OCI-LY7 (cell line): Measurements from ENCODE around the gene SCRT2. TPM values are rescaled to one million over a fixed set of nuclear protein-coding genes. Genes with fewer than 3 reads are reported as not detected.

Experiments used
- BruUV-seq: library from RNA; stranded (reverse); fragments of 400-500 nt; replicated peaks from 2 replicates; lab custom pipeline; 2021; lab: Mats Ljungman, UMichigan
- CTCF ChIA-PET: fragments of 300-600 bp; sonication (Branson Sonifier 250); formaldehyde crosslinking; loops from one replicate; lab custom pipeline; 2022; ENCODE audit warnings: antibody characterized with exemption; ENCODE audit not compliant: unreplicated experiment; lab: Charles Lee
- POLR2A ChIA-PET: fragments of 300-600 bp; sonication (Branson Sonifier 250); formaldehyde crosslinking; loops from one replicate; lab custom pipeline; 2022; ENCODE audit warnings: antibody characterized with exemption; lab: Charles Lee
- DNase-seq: peaks from one replicate; pipeline ENCODE4 v3.0.0-alpha.2; 2015; ENCODE audit warnings: low spot score
- H2AFZ ChIP-seq: fragments of 200-600 bp; sonication (generic), shearing (Covaris generic); 2 replicates; pipeline ENCODE4 v1.6.1; 2014; ENCODE audit warnings: mild to moderate bottlenecking, antibody characterized with exemption, low read length, moderate library complexity
- H3K27ac ChIP-seq: fragments of 200-600 bp; sonication (generic); 2 replicates; pipeline ENCODE4 v1.5.1; 2014; ENCODE audit warnings: mixed run types, low read depth, mild to moderate bottlenecking, moderate library complexity, low read length, inconsistent platforms; ENCODE audit not compliant: poor library complexity, severe bottlenecking
- H3K36me3 ChIP-seq: fragments of 200-600 bp; sonication (generic); 2 replicates; pipeline ENCODE4 v1.6.1; 2014; ENCODE audit warnings: mild to moderate bottlenecking, antibody characterized with exemption, low read length, moderate library complexity, mixed read lengths; ENCODE audit not compliant: insufficient read depth
- H3K4me1 ChIP-seq: fragments of 200-600 bp; sonication (generic); 2 replicates; pipeline ENCODE4 v1.5.1; 2014; ENCODE audit warnings: mild to moderate bottlenecking, low read length; ENCODE audit not compliant: insufficient read depth, poor library complexity, severe bottlenecking
- H3K4me2 ChIP-seq: fragments of 200-600 bp; sonication (generic); 2 replicates; pipeline ENCODE4 v1.6.1; 2014; ENCODE audit warnings: mild to moderate bottlenecking, low read length
- H3K4me3 ChIP-seq: fragments of 200-600 bp; sonication (generic); 2 replicates; pipeline ENCODE4 v1.5.1; 2014; ENCODE audit warnings: mild to moderate bottlenecking, low read depth, low read length; ENCODE audit not compliant: poor library complexity, severe bottlenecking
- H3K79me2 ChIP-seq: fragments of 200-600 bp; sonication (generic); 2 replicates; pipeline ENCODE4 v1.6.1; 2016; ENCODE audit warnings: low read depth, mild to moderate bottlenecking, low read length, moderate library complexity, mixed read lengths; ENCODE audit not compliant: insufficient read depth
- H3K9me2 ChIP-seq: fragments of 200-600 bp; sonication (generic); 2 replicates; pipeline ENCODE4 v1.6.1; 2016; ENCODE audit warnings: mild to moderate bottlenecking, low read length, mixed read lengths; ENCODE audit not compliant: insufficient read depth
- H3K9me3 ChIP-seq: fragments of 200-600 bp; sonication (generic); 2 replicates; pipeline ENCODE4 v1.6.1; 2014; ENCODE audit warnings: mild to moderate bottlenecking, mixed run types, low read length, mixed read lengths
- H4K20me1 ChIP-seq: fragments of 200-600 bp; sonication (generic); 2 replicates; pipeline ENCODE4 v1.6.1; 2014; ENCODE audit warnings: mild to moderate bottlenecking, antibody characterized with exemption, low read length, moderate library complexity, mixed read lengths; ENCODE audit not compliant: insufficient read depth
- CTCF ChIP-seq: fragments of 200-600 bp; sonication (generic); conservative IDR thresholded peaks from 2 replicates; pipeline ENCODE4 v1.5.1; 2014; ENCODE audit warnings: mild to moderate bottlenecking, antibody characterized with exemption, low read length, moderate library complexity, mixed read lengths
- EZH2phosphoT487 ChIP-seq: fragments of 200-600 bp; sonication (generic); IDR thresholded peaks from 2 replicates; pipeline ENCODE4 v1.6.1; 2018; ENCODE audit warnings: low read depth, borderline replicate concordance, mild to moderate bottlenecking, mixed run types, antibody characterized with exemption, low read length, moderate library complexity, mixed read lengths
- intact Hi-C: fragments of 100-400 bp; cut with micrococcal nuclease; formaldehyde crosslinking; loops from one replicate; pipeline ENCODE4 v1.10.0; 2022; ENCODE audit not compliant: unreplicated experiment
- total RNA-seq, 2 experiments: library from RNA; depleted of rRNA in 1 of 2; stranded (reverse); fragments of >200 nt in 1 of 2; shearing (Covaris generic) in 1 of 2; gene quantifications; 2 replicates each; pipeline ENCODE4 v1.2.3, GENCODE V29; 2014 to 2022

Gene SCRT2
- total RNA-seq, 2 experiments from 2014 or later, result not detected

GRCh38 chr20:634148-634925 lies 41.3 kb downstream of the SCRT2 start:
- TF ChIP-seq CTCF (no peak), EZH2phosphoT487 (no peak)
- intact Hi-C loops, result no loop called here
- Histone ChIP-seq H4K20me1 (no peaks in the 10 kb centered on the region), H3K4me1 (no peaks in the 10 kb centered on the region), H2AFZ (no peak overlapping the region), H3K36me3 (no peaks in the 10 kb centered on the region), H3K4me2 (no peak overlapping the region), H3K4me3 (no peak overlapping the region), H3K79me2 (no peaks in the 10 kb centered on the region), H3K27ac (no peak overlapping the region), H3K9me3 (no peaks in the 10 kb centered on the region), H3K9me2 (no peaks in the 10 kb centered on the region)
- CTCF ChIA-PET, result no interaction called here
- POLR2A ChIA-PET, result no interaction called here
- no peak for DNase-seq
- BruUV-seq, result no TSS peak

DNA sequence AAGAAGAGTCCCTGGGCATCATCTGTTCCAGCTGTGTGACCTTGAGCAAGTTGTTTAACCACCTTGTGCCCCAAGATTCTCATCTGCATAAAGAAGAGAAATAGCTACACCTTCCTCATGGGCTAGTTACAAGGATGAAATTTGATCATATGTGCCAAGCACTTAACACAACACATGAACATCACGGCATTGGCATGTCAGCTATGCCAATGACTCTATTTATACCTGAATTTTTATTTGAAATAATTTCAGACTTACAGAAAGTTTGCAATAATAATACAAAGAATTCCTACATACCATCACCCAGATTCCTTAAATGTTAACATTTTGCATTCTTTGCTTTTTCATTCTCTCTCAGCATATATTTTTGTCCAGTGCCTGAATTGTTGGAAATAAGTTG lies 44.5 kb downstream of the SCRT2 start:
- H3K4me2 ChIP-seq, result no peak overlapping the region
- no peak overlapping the region for H3K27ac ChIP-seq
- no peaks in the 10 kb centered on the region for H3K9me3 ChIP-seq
- ChIA-PET POLR2A (no interaction called here), CTCF (no interaction called here)
- no peak overlapping the region for H3K4me3 ChIP-seq
- TF ChIP-seq EZH2phosphoT487 (no peak), CTCF (no peak)
- no peaks in the 10 kb centered on the region for H3K36me3 ChIP-seq
- no peaks in the 10 kb centered on the region for H4K20me1 ChIP-seq
- no peaks in the 10 kb centered on the region for H3K9me2 ChIP-seq
- H2AFZ ChIP-seq, result no peak overlapping the region
- no peaks in the 10 kb centered on the region for H3K4me1 ChIP-seq
- no peak for DNase-seq
- no TSS peak for BruUV-seq
- no peaks in the 10 kb centered on the region for H3K79me2 ChIP-seq
- intact Hi-C loops, result no loop called here

- no peak overlapping the region for H3K4me3 ChIP-seq
- ChIA-PET POLR2A (no interaction called here), CTCF (no interaction called here)
- no peaks in the 10 kb centered on the region for H3K4me1 ChIP-seq
- no peak overlapping the region for H3K27ac ChIP-seq
- H3K4me2 ChIP-seq, result no peak overlapping the region
- no peaks in the 10 kb centered on the region for H4K20me1 ChIP-seq
- TF ChIP-seq EZH2phosphoT487, result no peak
- TF ChIP-seq CTCF, result no peak
- intact Hi-C loops, result no loop called here
- no TSS peak for BruUV-seq
- no peak overlapping the region for H2AFZ ChIP-seq
- no peak for DNase-seq
- no peaks in the 10 kb centered on the region for H3K9me3 ChIP-seq
- H3K79me2 ChIP-seq, result no peaks in the 10 kb centered on the region
- H3K9me2 ChIP-seq, result no peaks in the 10 kb centered on the region
- H3K36me3 ChIP-seq, result no peaks in the 10 kb centered on the region
These were observed 49.0 kb downstream of the SCRT2 start for GRCh38 chr20:626579-626978.
